ENCODE measurements around the gene AASDHPPT. TPM values are rescaled to one million over a fixed set of nuclear protein-coding genes. Genes with fewer than 3 reads are reported as not detected.

The AASDHPPT gene
- total RNA-seq, 1 experiment from 2014 or later, result 47.1 TPM

DNA sequence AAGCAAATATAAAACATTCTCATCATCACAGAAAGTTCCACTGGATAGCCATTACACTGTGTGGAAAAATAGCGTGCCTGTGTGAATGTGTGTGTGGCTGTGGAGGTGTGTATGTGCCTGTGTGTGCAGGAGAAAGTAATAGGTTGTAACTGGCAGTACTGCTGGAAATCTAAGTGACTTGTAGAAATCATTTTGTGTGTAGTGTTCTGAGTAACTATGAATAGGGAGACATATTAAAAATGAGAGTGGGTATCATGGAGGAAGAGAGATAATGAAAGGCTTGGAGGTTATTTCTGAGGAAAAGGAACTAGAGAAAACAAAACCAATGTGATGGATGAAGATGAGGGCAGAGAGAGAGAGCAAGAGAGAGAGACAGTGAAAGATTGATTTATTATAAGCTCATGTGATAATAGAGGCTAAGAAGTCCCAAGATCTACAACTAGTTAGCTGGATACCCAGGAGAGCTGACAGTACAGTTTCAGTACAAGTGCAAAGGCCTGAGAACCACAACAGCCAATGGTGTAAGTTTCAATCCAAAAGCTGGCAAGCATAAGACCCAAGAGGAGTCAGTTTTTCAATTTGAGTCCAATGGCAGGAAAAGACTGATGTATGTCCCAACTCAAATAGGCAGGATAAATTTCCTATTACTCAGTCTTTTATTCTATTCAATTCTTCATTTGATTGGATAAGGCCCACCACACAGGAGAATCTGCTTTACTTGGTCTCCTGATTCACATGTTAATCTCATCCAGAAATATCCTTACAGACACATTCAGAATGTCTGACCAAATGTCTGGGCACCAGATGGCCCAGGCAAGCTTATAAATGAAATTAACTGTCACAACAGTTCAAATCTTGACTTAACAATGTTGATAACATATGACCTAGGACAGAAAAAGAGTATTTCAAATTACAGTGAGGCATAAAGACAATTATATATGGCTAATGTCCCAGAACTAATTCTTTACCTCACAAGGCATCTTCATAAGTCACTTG is 15.2 kb upstream of the AASDHPPT start:
- peaks cover 13 to 14% of the 10 kb centered on the region in 2 experiments for H3K4me1 Mint-ChIP-seq

More for the DNA sequence above, 15.2 kb upstream of the AASDHPPT start:
- Mint-ChIP-seq H3K4me3 (no peak overlapping the region), H3K9me3 (no peaks in the 10 kb centered on the region), H3K27ac (peak overlapping the region in 1 of 3 experiments; percentile 0; a peak in 2 of 7 replicates), H3K36me3 (ENCODE audit: insufficient read depth in 1 of 3, low read depth in 3 of 3) (peaks cover 2 to 6% (median 3%) of the 10 kb centered on the region in 3 experiments; a peak in 5 of 7 replicates), H3K27me3 (ENCODE audit: low read depth) (no peaks in the 10 kb centered on the region)
- Histone ChIP-seq H3T11ph (ENCODE audit: low read length) (no peak overlapping the region), H2BK12ac (ENCODE audit: insufficient read length, low read depth, low read length) (no peak overlapping the region), H4K8ac (replicated peaks; ENCODE audit: insufficient read length, low read depth, low read length) (no peak overlapping the region), H3K9ac (ENCODE audit: extremely low read depth, insufficient read length, low read length) (no peak overlapping the region), H4K20me1 (ENCODE audit: control insufficient read depth, insufficient read depth, insufficient read length) (no peaks in the 10 kb centered on the region), H3K27me3 (ENCODE audit: insufficient read depth, low read length) (no peaks in the 10 kb centered on the region), H2BK120ac (ENCODE audit: low read depth, low read length, poor library complexity, severe bottlenecking) (no peak overlapping the region), H3K18ac (ENCODE audit: insufficient read length, low read depth, low read length) (no peak overlapping the region), H3K56ac (ENCODE audit: insufficient read length, low read depth, low read length) (no peak overlapping the region), H4K91ac (ENCODE audit: insufficient read length, low read depth, low read length) (no peak overlapping the region), H2BK15ac (ENCODE audit: low read depth, low read length) (no peak overlapping the region), H3K4ac (ENCODE audit: low read depth, low read length) (no peak overlapping the region), H3K23ac (ENCODE audit: insufficient read length, low read depth, low read length) (no peak overlapping the region), H3K79me2 (ENCODE audit: insufficient read depth, low read length) (no peaks in the 10 kb centered on the region), H3K4me1 (ENCODE audit: insufficient read depth, low read length) (peaks cover 2% of the 10 kb centered on the region; the same call in 1 of the 2 replicates), H2BK5ac (ENCODE audit: insufficient read length, low read length) (no peak overlapping the region), H3K23me2 (ENCODE audit: insufficient read length, low read depth, low read length, poor library complexity, severe bottlenecking) (no peaks in the 10 kb centered on the region), H2BK20ac (ENCODE audit: low read depth, low read length, poor library complexity, severe bottlenecking) (no peak overlapping the region), H2AFZ (ENCODE audit: low read length) (no peak overlapping the region), H4K5ac (ENCODE audit: insufficient read length, low read depth, low read length) (no peak overlapping the region), H2AK5ac (ENCODE audit: insufficient read length, low read length) (no peak overlapping the region), H3K4me2 (ENCODE audit: insufficient read depth, insufficient read length, low read length) (no peak overlapping the region), H3K79me1 (ENCODE audit: insufficient read depth, low read depth, low read length, poor library complexity, severe bottlenecking) (no peaks in the 10 kb centered on the region), H3K14ac (ENCODE audit: insufficient read depth, low read length) (no peak overlapping the region), H3K27ac (ENCODE audit: insufficient read length, low read depth, low read length) (no peak overlapping the region), H3K9me3 (ENCODE audit: control insufficient read depth, low read depth, low read length) (no peaks in the 10 kb centered on the region)
- WGBS (ENCODE audit: extremely low coverage, insufficient read length, low lambda C conversion rate), result no CpG with 5 or more reads among the region's 1 CpG
- TF ChIP-seq, protein P1, sequence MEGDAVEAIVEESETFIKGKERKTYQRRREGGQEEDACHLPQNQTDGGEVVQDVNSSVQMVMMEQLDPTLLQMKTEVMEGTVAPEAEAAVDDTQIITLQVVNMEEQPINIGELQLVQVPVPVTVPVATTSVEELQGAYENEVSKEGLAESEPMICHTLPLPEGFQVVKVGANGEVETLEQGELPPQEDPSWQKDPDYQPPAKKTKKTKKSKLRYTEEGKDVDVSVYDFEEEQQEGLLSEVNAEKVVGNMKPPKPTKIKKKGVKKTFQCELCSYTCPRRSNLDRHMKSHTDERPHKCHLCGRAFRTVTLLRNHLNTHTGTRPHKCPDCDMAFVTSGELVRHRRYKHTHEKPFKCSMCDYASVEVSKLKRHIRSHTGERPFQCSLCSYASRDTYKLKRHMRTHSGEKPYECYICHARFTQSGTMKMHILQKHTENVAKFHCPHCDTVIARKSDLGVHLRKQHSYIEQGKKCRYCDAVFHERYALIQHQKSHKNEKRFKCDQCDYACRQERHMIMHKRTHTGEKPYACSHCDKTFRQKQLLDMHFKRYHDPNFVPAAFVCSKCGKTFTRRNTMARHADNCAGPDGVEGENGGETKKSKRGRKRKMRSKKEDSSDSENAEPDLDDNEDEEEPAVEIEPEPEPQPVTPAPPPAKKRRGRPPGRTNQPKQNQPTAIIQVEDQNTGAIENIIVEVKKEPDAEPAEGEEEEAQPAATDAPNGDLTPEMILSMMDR (conservative IDR thresholded peaks at IDR 0.05), result no peak
- no peak for DNase-seq
